ENCODE measurements around the gene TNIP2.
A peak's percentile ranks its signal among the peaks of the same experiment; 100 is the strongest.
"Not testable (repeated sequence)": the region's sequence is repeated elsewhere in the genome, so short reads cannot be mapped to it uniquely, and the experiment has no call there.

The TNIP2 gene

DNA sequence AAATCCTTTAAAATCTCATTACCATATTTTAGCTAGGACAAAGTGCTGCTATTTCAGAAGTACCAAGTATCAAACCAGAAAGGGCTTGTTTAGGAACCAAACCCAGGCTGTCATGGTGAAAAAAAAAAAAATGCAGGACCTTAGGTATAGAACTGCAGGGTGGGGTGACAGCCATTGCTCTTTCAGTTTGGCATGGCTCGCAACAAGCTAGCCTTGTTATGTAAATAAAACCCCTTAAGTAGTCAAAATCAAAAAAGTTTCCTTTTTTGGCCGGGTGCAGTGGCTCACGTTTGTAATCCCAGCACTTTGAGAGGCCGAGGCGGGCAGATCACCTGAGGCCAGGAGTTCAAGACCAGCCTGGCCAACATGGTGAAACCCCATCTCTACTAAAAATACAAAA, 24.5 kb upstream of the TNIP2 start:
- DNase-seq (ENCODE audit: low read depth, low spot score); H3K27ac ChIP-seq: not testable (repeated sequence)

DNA sequence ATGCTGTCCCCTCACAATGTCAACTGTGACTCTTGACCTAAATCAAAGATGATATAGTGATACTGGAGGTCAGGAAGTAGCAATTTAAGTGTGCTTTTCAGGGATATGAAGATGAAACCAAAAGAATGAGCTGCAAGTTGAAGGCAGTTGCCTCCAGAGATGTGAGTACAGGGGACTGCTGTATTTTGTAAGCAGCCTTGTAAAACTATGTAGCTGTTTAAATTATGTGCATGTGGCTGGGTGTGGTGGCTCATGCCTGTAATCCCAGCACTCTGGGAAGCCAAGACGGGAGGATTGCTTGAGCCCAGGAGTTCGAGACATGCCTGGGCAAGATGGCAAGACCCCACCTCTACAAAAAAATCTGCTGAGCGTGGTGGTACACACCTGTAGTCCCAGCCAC, 15.1 kb upstream of the TNIP2 start:
- no peak overlapping the region for H3K27ac ChIP-seq
- DNase-seq (ENCODE audit: low read depth, low spot score) = no peak

DNA sequence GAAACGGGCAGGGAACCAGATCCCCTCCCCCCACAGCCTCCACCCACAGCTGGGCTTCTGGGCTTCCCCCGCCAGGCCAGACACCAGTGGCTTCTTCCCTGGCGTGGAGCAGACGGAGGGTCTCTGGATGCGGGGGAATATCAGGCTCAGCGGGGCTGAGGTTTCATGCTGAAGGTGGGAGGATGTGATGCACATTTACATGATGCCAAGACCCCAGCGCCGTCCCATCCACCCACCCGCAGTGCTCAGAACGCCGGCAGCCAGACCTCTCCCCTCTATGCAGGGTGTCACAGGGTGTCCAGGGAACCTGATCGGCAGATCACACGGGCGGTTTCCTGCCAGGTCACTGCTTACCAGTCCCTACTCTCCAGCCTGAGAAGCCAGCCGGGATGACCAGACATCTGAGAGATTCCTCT, 12.8 kb upstream of the TNIP2 start:
- DNase-seq (ENCODE audit: low read depth, low spot score) = no peak
- H3K27ac ChIP-seq = no peak overlapping the region

DNA sequence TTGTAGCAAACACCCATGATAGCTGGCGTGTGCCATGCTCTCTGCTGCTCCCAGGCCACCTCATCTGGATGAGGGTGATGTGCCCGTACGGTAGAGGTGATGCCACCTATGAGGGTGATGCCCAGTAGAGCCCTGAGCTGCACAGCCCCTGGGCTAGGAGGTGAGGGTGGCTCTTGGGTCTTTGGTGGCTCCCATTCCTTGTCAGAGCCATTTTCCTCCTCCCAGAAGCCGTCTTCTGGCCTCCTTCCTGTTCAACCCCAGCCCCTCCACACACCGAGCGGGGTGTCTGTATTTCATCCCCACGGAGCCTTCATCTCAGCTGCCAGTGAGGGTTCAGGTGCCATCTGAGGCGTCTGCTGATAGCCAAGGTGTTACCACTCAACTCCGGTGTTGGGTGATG, 12.0 kb upstream of the TNIP2 start:
- DNase-seq (ENCODE audit: low read depth, low spot score) = no peak
- no peak overlapping the region for H3K27ac ChIP-seq

DNA sequence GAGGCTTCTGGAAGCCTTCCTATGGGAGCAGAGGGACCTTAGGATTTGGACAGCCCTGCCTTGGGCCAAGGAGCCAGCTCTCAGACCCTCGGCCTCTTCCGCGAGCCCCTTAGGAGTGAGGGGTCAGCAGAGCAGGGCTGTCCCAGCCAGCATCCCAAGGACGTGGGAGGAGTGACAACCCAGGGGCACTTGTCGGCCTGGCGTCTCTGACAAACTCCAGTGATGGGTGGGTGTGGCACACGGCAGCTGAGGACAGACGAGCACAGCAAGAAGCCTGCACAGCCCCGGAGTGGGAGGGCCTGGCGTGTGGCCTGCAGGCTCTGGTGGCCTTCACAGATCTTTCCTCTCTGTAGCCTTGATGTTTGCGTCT, 11.6 kb upstream of the TNIP2 start:
- DNase-seq (ENCODE audit: low read depth, low spot score) = no peak
- H3K27ac ChIP-seq = no peak overlapping the region

DNA sequence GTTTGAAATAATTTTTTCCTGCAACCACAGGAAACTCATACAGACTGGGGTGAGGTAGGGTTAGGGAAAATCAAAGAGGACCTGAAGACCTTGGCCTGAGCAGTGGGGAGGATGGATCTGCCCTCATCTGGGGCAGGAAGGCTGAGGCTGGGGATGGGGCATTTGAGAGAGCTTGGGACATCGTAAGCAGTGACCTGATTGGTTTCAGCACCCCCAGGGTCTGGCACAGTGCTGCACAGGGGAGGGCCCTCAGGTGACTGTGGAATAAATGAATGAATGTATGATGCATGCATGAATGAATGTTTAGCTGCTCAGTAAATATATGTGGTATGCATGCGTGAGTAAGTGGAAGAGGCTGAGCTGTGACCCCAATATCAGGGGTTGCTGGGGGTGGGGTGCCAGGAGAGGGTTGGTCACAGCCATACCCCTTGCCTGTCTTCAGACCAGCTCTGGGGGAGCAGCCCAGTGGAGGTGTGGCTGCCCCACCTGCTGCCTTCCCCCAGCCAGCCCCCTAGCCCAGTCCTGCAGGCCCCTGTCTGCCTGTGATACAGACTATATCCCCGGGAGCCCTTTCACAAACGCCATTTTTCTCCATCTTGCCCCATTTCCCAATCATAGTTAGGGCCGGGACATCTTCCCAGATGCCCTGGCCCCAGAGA, 11.0 kb upstream of the TNIP2 start:
- no peak for DNase-seq (ENCODE audit: low read depth, low spot score)
- H3K27ac ChIP-seq = no peak overlapping the region

DNA sequence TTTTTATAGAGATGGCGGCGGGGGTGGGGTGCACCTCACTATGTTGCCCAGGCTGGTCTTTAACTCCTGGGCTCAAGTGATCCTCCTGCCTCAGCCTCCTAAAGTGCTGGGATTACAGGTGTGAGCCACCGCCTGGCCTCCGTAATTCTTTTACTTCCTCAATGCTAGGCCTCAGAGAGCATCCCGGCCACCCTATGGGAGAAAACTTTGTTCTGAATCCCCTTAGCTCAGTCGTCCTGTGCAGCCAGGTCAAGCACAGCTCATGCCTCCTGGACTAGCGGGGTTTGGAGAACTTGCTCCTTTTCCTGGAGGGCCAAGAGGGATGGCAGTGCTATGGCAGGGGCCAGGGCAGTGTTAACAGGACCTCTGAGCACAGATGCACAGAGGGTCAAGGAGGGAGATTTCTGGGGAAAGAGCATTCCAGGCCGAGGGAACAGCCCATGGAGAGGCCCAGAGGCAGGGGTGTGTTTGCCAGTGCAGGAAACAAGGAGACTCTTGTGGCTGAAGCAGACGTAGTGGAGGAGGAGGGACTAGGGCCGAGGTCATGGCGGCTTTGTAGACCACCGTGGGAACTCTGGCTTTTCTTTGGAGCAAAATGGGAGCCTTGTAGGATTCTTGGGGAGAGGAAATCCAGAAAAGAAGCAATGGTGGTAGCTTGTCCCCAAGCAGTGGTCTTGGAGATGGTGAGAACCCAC, 9.8 kb upstream of the TNIP2 start:
- H3K27ac ChIP-seq = no peak overlapping the region

DNA sequence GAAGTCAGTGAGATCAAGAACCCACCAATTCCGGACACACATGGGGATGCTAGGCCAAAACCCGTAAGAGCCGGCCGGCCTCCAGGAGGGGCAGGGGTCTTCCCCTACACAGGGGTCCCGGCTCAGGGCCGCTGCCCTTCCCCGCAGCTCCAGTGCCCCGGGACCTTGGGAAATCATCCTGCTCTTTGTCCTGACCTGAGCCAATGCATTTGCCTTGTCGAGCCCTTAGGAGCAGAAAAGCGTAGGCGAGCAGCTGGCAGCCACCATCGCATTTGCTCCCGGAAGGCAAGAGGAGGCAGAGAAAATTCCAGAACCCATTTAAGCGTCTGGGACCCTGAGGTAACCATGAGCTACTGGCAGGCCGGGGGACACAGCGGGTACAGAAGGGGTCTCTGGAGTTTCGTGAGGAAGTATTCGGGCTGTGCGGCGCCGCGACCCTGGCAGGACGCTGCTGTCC, 7.4 kb upstream of the TNIP2 start:
- no peak overlapping the region for H3K27ac ChIP-seq
- no peak for DNase-seq (ENCODE audit: low read depth, low spot score)

More for the DNA sequence above, 9.8 kb upstream of the TNIP2 start:
- no peak for DNase-seq (ENCODE audit: low read depth, low spot score)

DNA sequence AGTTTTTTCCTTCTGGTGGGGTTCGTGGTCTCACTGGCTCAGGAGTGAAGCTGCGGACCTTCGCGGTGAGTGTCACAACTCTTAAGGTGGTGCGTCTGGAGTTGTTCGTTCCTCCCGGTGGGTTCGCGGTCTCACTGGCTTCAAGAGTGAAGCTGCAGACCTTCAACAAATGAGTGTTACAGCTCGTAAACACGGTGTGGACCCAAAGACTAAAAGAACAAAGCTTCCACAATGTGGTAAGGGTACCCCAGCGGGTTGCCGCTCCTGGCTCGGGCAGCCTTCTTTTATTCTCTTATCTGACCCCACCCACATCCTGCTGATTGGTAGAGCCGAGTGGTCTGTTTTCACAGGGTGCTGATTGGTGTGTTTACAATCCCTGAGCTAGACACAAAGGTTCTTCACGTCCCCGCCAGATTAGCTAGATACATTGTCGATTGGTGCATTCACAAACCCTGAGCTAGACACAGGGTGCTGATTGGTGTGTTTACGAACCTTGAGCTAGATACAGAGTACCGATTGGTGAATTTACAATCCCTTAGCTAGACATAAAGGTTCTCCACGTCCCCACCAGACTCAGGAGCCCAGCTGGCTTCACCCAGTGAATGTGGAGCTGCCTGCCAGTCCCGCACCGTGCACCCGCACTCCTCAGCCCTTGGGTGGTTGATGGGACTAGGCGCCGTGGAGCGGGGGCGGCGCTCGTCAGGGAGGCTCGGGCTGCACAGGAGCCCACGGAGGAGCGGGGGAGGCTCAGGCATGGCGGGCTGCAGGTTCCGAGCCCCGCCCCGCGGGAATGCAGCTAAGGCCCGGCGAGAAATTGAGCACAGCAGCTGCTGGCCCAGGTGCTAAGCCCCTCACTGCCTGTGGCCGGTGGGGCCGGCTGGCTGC, 6.6 kb upstream of the TNIP2 start:
- H3K27ac ChIP-seq = not testable (repeated sequence)

DNA sequence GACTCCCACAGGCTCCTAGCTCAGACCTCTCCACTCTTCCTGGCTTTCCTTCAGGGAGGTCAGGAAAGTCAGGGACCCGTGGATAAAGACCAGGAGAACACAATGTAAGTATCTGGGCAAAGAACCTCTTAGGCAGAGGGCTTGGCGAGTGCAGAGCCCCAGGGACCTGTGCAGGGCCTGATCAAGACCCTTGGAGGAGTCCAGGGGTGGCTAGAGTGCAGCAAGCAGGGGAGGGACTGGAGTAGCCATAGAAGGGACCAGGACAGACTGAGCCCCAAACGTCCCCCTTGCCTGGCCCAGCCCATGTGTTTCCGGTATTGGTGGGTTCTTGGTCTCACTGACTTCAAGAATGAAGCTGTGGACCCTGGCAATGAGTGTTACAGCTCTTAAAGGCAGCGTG, 5.9 kb upstream of the TNIP2 start:
- no peak for DNase-seq (ENCODE audit: low read depth, low spot score)
- no peak overlapping the region for H3K27ac ChIP-seq

More for the DNA sequence above, 6.6 kb upstream of the TNIP2 start:
- DNase-seq (ENCODE audit: low read depth, low spot score) = not testable (repeated sequence)

DNA sequence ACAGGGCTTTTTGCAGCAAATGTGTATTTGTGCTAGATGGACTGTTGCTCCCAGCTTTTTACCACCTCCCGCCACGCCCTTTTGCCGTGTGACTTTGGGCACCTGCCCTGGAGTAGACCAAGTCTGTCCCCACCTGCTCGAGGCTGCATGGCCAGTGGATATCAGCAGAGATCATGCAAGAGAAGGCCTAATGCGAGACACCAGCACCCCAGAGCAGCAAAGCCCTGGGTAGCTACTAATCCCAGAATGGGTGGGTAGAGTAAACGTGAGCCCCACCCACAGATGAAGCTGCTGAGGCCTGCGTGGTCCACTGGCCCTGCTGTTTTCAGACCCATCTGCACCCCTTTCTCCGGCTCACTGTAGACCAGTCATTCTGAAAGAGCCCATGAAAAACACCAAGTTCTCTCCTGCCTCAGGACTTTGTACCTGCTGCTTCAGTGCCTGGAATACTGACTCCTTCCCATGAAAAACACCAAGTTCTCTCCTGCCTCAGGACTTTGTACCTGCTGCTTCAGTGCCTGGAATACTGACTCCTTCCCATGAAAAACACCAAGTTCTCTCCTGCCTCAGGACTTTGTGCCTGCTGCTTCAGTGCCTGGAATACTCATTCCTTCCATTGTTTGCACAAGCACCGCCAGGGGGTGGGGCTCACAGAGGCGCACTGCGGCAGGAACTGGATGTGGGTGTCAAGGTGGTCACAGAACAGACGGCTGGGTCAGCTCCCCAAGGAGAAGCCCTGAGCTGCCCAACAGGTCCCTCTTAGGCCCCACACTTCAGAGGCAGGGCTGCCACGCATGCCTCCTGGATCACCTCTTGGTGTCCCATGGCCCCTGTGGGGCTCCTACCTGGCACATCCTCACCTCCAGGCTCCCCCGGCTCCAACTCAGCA, 5.1 kb upstream of the TNIP2 start:
- no peak for DNase-seq (ENCODE audit: low read depth, low spot score)
- no peak overlapping the region for H3K27ac ChIP-seq

DNA sequence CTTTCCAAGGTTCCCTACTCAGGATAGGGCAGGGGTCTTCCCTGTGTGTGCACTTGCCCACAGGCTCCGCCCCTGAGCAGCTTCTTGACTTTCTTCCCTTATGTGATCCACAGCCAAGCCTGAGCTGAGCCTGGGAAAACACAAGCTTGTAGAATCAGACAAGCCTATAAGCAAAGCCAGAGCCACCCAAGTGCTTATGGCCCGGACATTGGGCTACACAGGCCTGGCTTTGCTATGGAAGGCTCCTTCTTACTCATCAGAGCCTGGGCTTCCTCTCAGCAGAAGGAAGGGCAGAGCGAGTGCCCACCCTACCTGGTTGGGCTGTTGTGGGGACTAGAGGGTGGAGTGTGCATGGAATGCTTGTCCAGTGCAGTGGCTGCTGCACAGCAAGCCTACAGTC, 1.3 kb upstream of the TNIP2 start:
- H3K27ac ChIP-seq = no peak overlapping the region
- no peak for DNase-seq (ENCODE audit: low read depth, low spot score)

DNA sequence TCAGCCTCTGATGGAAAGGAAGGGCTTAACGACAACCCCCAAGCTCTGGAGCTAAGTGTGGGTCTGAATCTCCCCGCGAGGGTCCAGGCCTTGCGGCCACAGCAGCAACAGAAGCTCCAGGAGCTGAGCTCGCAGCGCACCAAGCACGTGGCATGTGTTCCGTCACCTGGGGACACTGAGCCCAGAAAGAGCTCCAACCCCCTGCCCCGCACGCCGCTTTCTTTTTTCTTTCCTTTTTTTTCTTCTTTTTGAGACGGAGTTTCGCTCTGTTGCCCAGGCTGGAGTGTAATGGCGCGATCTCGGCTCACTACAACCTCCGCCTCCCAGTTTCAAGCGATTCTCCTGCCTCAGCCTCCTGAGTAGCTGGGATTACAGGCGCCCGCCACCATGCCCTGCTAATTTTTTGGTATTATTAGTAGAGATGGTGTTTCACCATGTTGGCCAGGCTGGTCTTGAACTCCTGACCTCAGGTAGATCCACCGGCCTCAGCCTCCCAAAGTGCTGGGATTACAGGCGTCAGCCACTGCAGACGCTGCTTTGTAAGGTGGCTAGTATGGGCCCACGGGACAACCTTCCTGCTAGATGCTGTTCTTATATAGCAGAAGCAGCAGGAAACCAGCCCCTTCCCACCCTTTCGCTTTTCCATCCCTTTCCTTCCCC, 685 bp upstream of the TNIP2 start:
- peak overlapping the region; percentile 71 for H3K27ac ChIP-seq

DNA sequence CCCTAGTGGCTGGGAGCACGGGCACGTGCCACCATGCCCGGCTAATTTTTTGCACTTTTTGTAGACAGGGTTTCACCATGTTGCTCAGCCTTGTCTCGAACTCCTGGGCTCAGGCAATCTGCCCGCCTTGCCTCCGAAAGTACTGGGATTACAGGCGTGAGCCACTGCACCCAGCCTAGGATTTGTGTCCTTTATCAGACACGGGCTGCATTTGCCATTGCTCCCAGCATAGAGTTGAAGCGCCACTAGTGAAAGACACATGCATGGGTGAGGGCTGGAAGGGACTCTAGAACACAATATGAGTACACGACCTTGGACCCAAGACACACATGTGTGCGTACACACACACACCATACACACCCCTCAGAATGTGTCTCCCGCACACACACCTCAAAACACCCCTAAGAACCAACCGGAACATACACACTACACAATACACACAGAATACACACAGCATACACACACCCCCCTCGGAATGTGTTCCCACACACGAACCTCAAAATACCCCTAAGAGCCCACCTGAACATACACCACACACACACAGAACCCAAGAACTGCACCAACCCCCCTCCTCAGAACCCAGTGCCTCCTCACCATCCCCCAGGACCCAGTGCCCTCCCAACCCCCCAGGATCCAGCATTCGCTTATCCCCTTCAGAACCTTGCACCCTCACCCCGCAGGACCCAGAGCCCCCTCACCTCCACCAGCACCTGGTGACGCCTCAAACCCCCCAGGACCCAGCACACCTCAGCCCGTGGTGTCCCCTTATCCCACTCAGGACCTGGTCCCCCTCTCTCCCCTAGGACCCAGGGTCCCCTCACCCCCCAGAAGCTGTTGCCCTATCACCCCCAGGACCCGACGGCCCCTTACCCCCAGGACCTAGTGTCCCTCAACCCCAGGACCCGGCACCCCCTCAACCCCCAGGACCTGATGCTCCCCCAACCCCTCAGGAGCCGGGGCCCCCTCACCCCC, 1.0 kb downstream of the TNIP2 start:
- H3K27ac ChIP-seq = peak overlapping the region; percentile 71
- DNase-seq (ENCODE audit: low read depth, low spot score) = no peak

More for the DNA sequence above, 685 bp upstream of the TNIP2 start:
- no peak for DNase-seq (ENCODE audit: low read depth, low spot score)

DNA sequence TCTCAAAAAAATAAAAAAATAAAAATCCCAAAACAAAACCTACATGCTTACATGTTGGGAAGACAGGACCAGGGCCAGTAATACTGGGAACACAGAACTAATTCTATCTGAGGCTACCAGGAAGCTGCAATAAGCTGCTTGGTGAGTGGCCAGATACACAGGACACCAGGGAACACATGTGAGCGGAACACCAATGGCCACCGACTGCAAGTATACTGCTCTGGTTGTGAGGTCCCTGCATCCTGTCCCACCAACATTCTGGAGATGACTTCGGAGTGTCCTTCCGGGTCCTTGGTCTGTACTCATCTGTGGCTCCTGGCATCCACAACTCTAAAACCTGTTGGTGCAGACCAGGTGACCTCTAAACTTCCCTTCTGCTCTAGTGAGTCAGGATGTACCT, 2.7 kb downstream of the TNIP2 start:
- no peak overlapping the region for H3K27ac ChIP-seq
- no peak for DNase-seq (ENCODE audit: low read depth, low spot score)

DNA sequence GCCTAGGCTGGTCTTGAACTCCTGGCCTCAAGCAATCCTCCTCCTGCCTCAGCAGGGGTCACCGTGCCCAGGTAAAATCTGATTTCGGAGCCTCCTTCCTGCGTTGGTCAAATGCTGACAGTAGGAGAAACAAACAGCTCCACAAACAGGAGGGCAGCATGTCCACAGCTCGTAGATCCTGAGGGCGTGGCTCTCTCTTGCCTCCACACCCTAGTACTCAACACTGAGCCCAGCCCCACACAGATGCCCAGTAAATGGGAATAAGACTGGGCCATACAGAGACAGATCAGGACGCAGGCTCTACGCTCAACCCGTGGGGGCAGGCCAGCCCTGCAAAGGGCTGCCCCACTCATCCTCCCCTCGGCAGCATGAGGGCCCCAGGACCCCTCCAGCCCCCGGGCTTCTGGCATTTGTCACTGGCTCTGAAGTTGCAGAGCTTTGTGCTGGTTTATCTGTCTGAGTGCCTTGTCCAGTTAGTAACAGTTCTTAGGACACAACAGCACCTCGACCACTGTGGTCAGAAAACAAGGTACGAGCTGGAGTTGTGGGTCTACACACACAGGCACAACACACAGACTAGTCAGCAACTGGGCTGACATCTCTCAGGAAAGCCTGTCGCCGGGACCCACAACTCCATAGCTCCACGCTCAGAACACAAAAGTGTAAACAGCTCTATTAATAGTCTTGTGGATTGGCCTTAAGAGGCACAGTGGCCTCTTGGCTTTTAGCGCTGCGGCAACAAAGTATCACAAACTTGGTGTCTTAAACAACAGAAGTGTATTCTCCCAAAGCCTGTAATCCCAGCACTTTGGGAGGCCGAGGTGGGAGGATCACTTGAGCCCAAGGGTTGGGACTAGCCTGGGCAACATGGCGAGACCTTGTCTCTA, 5.2 kb downstream of the TNIP2 start:
- DNase-seq (ENCODE audit: low read depth, low spot score) = no peak
- H3K27ac ChIP-seq = no peak overlapping the region

DNA sequence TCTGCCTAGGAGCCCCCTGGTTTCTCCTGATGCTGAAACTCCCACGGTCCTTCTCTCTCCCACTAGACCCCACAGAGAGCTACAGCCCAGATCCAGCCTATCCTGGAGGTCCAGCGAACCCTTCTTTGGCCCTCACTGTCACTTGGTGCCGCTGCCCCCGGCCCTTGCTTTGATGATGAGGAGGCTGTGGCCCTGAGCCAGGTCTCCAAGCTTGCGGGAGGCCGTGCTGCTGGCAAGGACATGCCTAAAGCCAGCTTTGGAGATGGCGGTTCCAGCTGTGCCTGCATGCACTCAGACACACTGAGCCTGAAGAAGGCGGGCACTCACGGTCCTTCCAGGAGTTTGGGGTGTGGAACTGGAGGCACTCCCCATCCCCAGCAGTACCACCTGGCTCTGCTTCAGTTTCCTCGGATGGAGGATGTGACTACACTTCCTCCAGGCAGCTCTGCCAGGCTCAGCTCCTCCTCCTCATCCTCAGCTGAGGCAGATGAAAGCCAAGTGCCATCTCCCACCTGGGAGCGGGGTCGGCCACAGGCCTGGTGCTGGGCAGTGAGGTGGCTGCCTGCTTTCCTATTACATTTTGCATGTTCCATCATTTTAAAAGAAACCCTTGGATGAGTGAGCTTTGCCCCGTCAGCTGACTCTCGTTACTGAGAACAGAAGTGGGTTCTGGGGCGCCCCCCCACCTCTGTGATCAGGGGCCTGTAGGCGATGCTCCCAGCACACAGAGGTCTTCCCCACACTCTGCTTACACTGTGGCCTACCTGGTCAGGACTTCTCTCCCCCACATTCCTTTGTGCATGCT, 9.0 kb downstream of the TNIP2 start:
- H3K27ac ChIP-seq = peak overlapping the region; percentile 57
- DNase-seq (ENCODE audit: low read depth, low spot score) = no peak
